A673 (cell line): ENCODE results near the gene AMER2. TPM values are rescaled to one million over a fixed set of nuclear protein-coding genes. Genes with fewer than 3 reads are reported as not detected.

Experiments used
- BruUV-seq: library from RNA; stranded (reverse); fragments of 400-500 nt; replicated peaks from 2 replicates; lab custom pipeline; 2021; lab: Mats Ljungman, UMichigan
- CTCF ChIA-PET: fragments of 300-600 bp; sonication (Branson Sonifier 250); formaldehyde crosslinking; loops from one replicate; lab custom pipeline; 2022; ENCODE audit warnings: antibody characterized with exemption; lab: Charles Lee
- POLR2A ChIA-PET: fragments of 300-600 bp; sonication (Branson Sonifier 250); formaldehyde crosslinking; loops from one replicate; lab custom pipeline; 2022; ENCODE audit warnings: antibody characterized with exemption; ENCODE audit not compliant: low non-redundant PET; lab: Charles Lee
- DNase-seq: peaks from one replicate; pipeline ENCODE4 v3.0.0-alpha.2; 2015; ENCODE audit warnings: low spot score
- H3K27ac ChIP-seq: fragments of 200-600 bp; sonication (generic); 2 replicates; pipeline ENCODE4 v1.5.1; 2016; ENCODE audit warnings: mixed run types, low read depth, mild to moderate bottlenecking, mixed read lengths, antibody characterized with exemption, low read length; ENCODE audit not compliant: poor library complexity, severe bottlenecking
- H3K27me3 ChIP-seq: fragments of 200-600 bp; sonication (generic); replicated peaks from 2 replicates; pipeline ENCODE4 v1.6.1; 2017; ENCODE audit warnings: mixed run types, low read depth, mild to moderate bottlenecking, mixed read lengths, antibody characterized with exemption, low read length; ENCODE audit not compliant: insufficient read depth, poor library complexity
- H3K36me3 ChIP-seq: fragments of 200-600 bp; sonication (generic); 2 replicates; pipeline ENCODE4 v1.6.1; 2016; ENCODE audit warnings: mixed run types, mild to moderate bottlenecking, mixed read lengths, antibody characterized with exemption, low read length; ENCODE audit not compliant: insufficient read depth, poor library complexity, severe bottlenecking
- H3K4me1 ChIP-seq: fragments of 200-600 bp; sonication (generic); 2 replicates; pipeline ENCODE4 v1.6.1; 2017; ENCODE audit warnings: mixed run types, mild to moderate bottlenecking, mixed read lengths, antibody characterized with exemption, low read length; ENCODE audit not compliant: insufficient read depth, poor library complexity, severe bottlenecking
- H3K4me3 ChIP-seq: fragments of 200-600 bp; sonication (generic); 2 replicates; pipeline ENCODE4 v1.5.1; 2016; ENCODE audit warnings: low read depth, mixed run types, mild to moderate bottlenecking, mixed read lengths, low read length; ENCODE audit not compliant: poor library complexity, severe bottlenecking
- H3K9me3 ChIP-seq: fragments of 200-600 bp; sonication (generic); 2 replicates; pipeline ENCODE4 v1.6.1; 2016; ENCODE audit warnings: mixed run types, low read depth, mild to moderate bottlenecking, mixed read lengths, antibody characterized with exemption, low read length; ENCODE audit not compliant: poor library complexity, severe bottlenecking
- EZH2 ChIP-seq: fragments of 200-600 bp; sonication (generic); IDR thresholded peaks from 2 replicates; pipeline ENCODE4 v1.6.1; 2017; ENCODE audit warnings: borderline replicate concordance, low read depth, mild to moderate bottlenecking, mixed read lengths, antibody characterized with exemption, low read length; ENCODE audit not compliant: poor library complexity, severe bottlenecking
- intact Hi-C: fragments of 100-400 bp; cut with micrococcal nuclease; formaldehyde crosslinking; loops from one replicate; pipeline ENCODE4 v1.10.0; 2022; ENCODE audit not compliant: unreplicated experiment
- total RNA-seq: library from RNA; stranded (reverse); gene quantifications from 2 replicates; pipeline ENCODE4 v1.2.3, GENCODE V29; 2021
- TF ChIP-seq, protein P1 (sequence below): fragments of 300-800, 200-600 bp; sonication (generic); conservative IDR thresholded peaks from 2 replicates; pipeline ENCODE4 v1.5.1; 2017; ENCODE audit warnings: low read depth, mild to moderate bottlenecking, antibody characterized with exemption, low read length, moderate library complexity, mixed read lengths

AMER2 gene
- total RNA-seq, 1 experiment from 2014 or later: 70.6 TPM

- no peak overlapping the region for H3K4me3 ChIP-seq
- H3K9me3 ChIP-seq: no peaks in the 10 kb centered on the region
- intact Hi-C loops: no loop called here
- no TSS peak for BruUV-seq
- no peaks in the 10 kb centered on the region for H3K4me1 ChIP-seq
- TF ChIP-seq EZH2: no peak
- TF ChIP-seq, protein P1, sequence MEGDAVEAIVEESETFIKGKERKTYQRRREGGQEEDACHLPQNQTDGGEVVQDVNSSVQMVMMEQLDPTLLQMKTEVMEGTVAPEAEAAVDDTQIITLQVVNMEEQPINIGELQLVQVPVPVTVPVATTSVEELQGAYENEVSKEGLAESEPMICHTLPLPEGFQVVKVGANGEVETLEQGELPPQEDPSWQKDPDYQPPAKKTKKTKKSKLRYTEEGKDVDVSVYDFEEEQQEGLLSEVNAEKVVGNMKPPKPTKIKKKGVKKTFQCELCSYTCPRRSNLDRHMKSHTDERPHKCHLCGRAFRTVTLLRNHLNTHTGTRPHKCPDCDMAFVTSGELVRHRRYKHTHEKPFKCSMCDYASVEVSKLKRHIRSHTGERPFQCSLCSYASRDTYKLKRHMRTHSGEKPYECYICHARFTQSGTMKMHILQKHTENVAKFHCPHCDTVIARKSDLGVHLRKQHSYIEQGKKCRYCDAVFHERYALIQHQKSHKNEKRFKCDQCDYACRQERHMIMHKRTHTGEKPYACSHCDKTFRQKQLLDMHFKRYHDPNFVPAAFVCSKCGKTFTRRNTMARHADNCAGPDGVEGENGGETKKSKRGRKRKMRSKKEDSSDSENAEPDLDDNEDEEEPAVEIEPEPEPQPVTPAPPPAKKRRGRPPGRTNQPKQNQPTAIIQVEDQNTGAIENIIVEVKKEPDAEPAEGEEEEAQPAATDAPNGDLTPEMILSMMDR: no peak
- DNase-seq: no peak
- H3K27me3 ChIP-seq: no peaks in the 10 kb centered on the region
- POLR2A ChIA-PET: no interaction called here
- H3K36me3 ChIP-seq: no peaks in the 10 kb centered on the region
- CTCF ChIA-PET: no interaction called here
- H3K27ac ChIP-seq: no peak overlapping the region
These were observed 18.4 kb downstream of the AMER2 start for GRCh38 chr13:25153736-25154135.

GRCh38 chr13:25151626-25152195 lies 20.4 kb downstream of the AMER2 start:
- Histone ChIP-seq H3K36me3 (no peaks in the 10 kb centered on the region), H3K9me3 (no peaks in the 10 kb centered on the region), H3K27me3 (no peaks in the 10 kb centered on the region), H3K4me1 (no peaks in the 10 kb centered on the region), H3K27ac (no peak overlapping the region), H3K4me3 (no peak overlapping the region)
- ChIA-PET POLR2A (no interaction called here), CTCF (no interaction called here)
- BruUV-seq: no TSS peak
- TF ChIP-seq, protein P1: no peak
- no peak for TF ChIP-seq EZH2
- intact Hi-C loops: no loop called here
- no peak for DNase-seq

GRCh38 chr13:25149711-25150110 lies 22.4 kb downstream of the AMER2 start:
- no peaks in the 10 kb centered on the region for H3K9me3 ChIP-seq
- no peak for DNase-seq
- CTCF ChIA-PET: no interaction called here
- BruUV-seq: no TSS peak
- no peaks in the 10 kb centered on the region for H3K27me3 ChIP-seq
- POLR2A ChIA-PET: no interaction called here
- TF ChIP-seq, protein P1: no peak
- no peak for TF ChIP-seq EZH2
- H3K4me3 ChIP-seq: no peak overlapping the region
- H3K27ac ChIP-seq: no peak overlapping the region
- H3K4me1 ChIP-seq: no peaks in the 10 kb centered on the region
- intact Hi-C loops: no loop called here
- H3K36me3 ChIP-seq: no peaks in the 10 kb centered on the region
